Osteoblast (primary cell): Measurements from ENCODE around the gene PCDHGA6. TPM values are rescaled to one million over a fixed set of nuclear protein-coding genes. Genes with fewer than 3 reads are reported as not detected.
"Not testable (repeated sequence)": the region's sequence is repeated elsewhere in the genome, so short reads cannot be mapped to it uniquely, and the experiment has no call there.

Experiments
- DNase-seq: peaks from one replicate; pipeline ENCODE4 v3.0.0; 2011; ENCODE audit warnings: low spot score, mixed read lengths; ENCODE audit not compliant: insufficient read length; ENCODE audit errors: missing footprints
- H2AFZ ChIP-seq: 2 replicates; pipeline ENCODE4 v1.6.0; 2011; ENCODE audit warnings: mild to moderate bottlenecking, low read length
- H3K27ac ChIP-seq: 2 replicates; pipeline ENCODE4 v1.5.1; 2011; ENCODE audit warnings: mild to moderate bottlenecking, low read depth, low read length, moderate library complexity
- H3K27me3 ChIP-seq: 2 replicates; pipeline ENCODE4 v1.6.0; 2012; ENCODE audit warnings: mild to moderate bottlenecking, control low read depth, inconsistent platforms, low read length, moderate library complexity; ENCODE audit not compliant: insufficient read depth
- H3K36me3 ChIP-seq: 2 replicates; pipeline ENCODE4 v1.5.1; 2011; ENCODE audit warnings: mild to moderate bottlenecking, low read length, control low read depth, moderate library complexity; ENCODE audit not compliant: insufficient read depth
- H3K4me1 ChIP-seq: 2 replicates; pipeline ENCODE4 v1.5.1; 2011; ENCODE audit warnings: mild to moderate bottlenecking, low read length, control low read depth, moderate library complexity; ENCODE audit not compliant: insufficient read depth
- H3K4me2 ChIP-seq: 2 replicates; pipeline ENCODE4 v1.6.0; 2011; ENCODE audit warnings: mild to moderate bottlenecking, low read length; ENCODE audit not compliant: insufficient read depth
- H3K4me3 ChIP-seq: fragments of 200-600 bp; sonication (generic); 3 replicates; pipeline ENCODE4 v1.5.1; 2012; ENCODE audit warnings: mild to moderate bottlenecking, low read length, inconsistent platforms; ENCODE audit not compliant: insufficient read depth
- H3K79me2 ChIP-seq: 2 replicates; pipeline ENCODE4 v1.6.0; 2012; ENCODE audit warnings: mild to moderate bottlenecking, low read length, control low read depth, inconsistent platforms; ENCODE audit not compliant: insufficient read depth
- H3K9me3 ChIP-seq: 2 replicates; pipeline ENCODE4 v1.5.1; 2011; ENCODE audit warnings: low read depth, low read length, control low read depth
- H4K20me1 ChIP-seq: 2 replicates; pipeline ENCODE4 v1.6.0; 2012; ENCODE audit warnings: mild to moderate bottlenecking, low read length, control low read depth; ENCODE audit not compliant: insufficient read depth
- CTCF ChIP-seq: IDR thresholded peaks from 2 replicates; pipeline ENCODE4 v1.5.1; 2011; ENCODE audit warnings: mild to moderate bottlenecking, low read depth, low read length, moderate library complexity; ENCODE audit errors: extremely low read depth
- total RNA-seq: library from RNA; depleted of rRNA; stranded (reverse); fragments of >200 nt; gene quantifications from 2 replicates; pipeline ENCODE4 v1.2.3, GENCODE V29; 2012

Gene PCDHGA6
- total RNA-seq, 1 donor: 5.1 TPM

DNA sequence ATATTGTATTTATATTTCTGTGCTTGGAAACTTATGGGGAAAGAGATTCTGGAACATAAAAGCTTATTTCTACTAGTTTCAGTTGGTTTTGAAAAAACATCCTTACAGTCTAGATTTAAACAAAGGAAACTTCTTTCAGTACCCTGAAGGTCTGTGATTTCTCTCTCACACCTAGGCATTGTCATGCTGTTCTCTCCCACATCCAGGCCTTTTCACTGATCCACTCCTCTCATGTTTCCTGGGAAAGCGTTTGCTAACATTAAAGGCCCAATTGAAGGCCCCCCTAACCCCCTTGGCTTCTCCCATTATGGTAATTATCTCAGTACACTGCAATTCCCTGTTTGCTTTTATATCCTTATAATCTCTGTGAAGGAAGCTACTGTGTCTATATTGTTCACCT lies 30.9 kb upstream of the PCDHGA6 start:
- no peaks in the 10 kb centered on the region for H3K79me2 ChIP-seq
- peaks cover 16% of the 10 kb centered on the region for H3K27me3 ChIP-seq
- no peak overlapping the region for H3K4me2 ChIP-seq
- no peak for DNase-seq
- H3K36me3 ChIP-seq: no peaks in the 10 kb centered on the region
- no peak for TF ChIP-seq CTCF
- no peak overlapping the region for H2AFZ ChIP-seq
- H3K9me3 ChIP-seq: peaks cover 2% of the 10 kb centered on the region
- no peaks in the 10 kb centered on the region for H4K20me1 ChIP-seq
- H3K27ac ChIP-seq: no peak overlapping the region
- H3K4me1 ChIP-seq: no peaks in the 10 kb centered on the region
- H3K4me3 ChIP-seq: no peak overlapping the region

DNA sequence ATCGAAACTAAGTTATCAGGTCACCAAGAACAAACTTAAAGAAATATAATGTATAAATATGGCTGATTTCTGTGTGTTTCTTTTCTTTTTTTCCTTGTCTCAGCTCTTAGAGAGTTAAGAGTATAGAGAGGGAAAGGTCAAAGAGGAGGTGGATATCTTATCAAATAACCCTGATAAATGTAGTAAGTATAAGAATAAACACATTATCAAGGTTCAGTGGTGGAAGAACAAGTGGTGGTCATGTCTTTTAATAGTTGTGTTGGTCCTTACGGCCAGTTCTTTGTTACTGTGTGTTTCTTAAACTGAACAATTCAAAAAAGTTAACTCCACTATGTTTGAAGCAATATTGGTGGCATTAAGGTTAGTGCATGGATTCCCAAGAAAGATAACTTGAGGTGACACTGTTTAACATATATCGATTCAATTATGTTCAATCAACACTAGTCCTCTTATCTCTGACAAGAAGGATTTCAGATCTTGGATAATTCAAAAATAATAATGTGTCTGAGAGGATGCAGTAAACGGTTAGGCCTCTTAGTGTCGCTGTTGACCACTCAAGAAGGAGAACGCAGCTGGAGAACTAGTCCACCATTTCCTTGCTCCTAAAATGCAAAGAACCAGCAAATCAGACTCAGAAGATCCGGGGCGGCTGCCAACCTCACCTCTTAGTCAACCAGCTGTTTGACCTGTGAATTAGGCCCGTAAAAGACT lies 30.3 kb upstream of the PCDHGA6 start, which contains the start of gene PCDHGA3:
Gene PCDHGA3, plus strand, starts transcription at position 588 of the 711 bp plus-strand sequence. CDS start 205 bp downstream, outside the sequence.
- Histone ChIP-seq H3K27ac (no peak within 1 kb of the TSS), H3K4me1 (no peaks in the 10 kb centered on the region), H3K4me2 (peak within 1 kb of the TSS; percentile 65), H3K4me3 (peak within 1 kb of the TSS; percentile 70), H4K20me1 (no peaks in the 10 kb centered on the region), H3K27me3 (peaks cover 16% of the 10 kb centered on the region), H3K79me2 (no peaks in the 10 kb centered on the region), H3K9me3 (peaks cover 2% of the 10 kb centered on the region), H3K36me3 (no peaks in the 10 kb centered on the region), H2AFZ (peak within 1 kb of the TSS; percentile 87)
- TF ChIP-seq CTCF: peak; percentile 60
- peak; percentile 92 for DNase-seq

DNA sequence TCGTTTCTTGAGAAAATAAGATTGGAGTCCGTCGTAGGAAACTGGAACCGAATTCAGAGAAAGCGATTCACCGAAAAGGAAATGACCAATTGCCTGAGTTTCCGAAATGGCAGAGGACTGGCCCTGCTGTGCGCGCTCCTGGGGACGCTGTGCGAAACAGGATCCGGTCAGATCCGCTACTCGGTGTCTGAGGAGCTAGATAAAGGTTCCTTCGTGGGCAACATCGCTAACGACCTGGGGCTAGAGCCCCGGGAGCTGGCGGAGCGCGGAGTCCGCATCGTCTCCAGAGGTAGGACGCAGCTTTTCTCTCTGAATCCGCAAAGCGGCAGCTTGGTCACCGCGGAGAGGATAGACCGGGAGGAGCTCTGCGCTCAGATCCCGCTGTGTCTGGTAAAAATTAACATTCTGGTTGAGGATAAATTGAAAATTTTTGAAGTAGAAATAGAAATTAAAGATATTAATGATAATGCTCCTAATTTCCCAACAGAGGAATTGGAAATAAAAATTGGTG lies 29.7 kb upstream of the PCDHGA6 start:
- Histone ChIP-seq H3K4me2 (peak overlapping the region; percentile 65), H3K27me3 (peaks cover 16% of the 10 kb centered on the region), H3K27ac (no peak overlapping the region), H3K79me2 (no peaks in the 10 kb centered on the region), H3K4me3 (peak overlapping the region; percentile 70), H4K20me1 (no peaks in the 10 kb centered on the region), H3K36me3 (no peaks in the 10 kb centered on the region), H3K4me1 (no peaks in the 10 kb centered on the region), H3K9me3 (peaks cover 2% of the 10 kb centered on the region), H2AFZ (peak overlapping the region; percentile 87)
- no peak for DNase-seq
- TF ChIP-seq CTCF: peak; percentile 7

DNA sequence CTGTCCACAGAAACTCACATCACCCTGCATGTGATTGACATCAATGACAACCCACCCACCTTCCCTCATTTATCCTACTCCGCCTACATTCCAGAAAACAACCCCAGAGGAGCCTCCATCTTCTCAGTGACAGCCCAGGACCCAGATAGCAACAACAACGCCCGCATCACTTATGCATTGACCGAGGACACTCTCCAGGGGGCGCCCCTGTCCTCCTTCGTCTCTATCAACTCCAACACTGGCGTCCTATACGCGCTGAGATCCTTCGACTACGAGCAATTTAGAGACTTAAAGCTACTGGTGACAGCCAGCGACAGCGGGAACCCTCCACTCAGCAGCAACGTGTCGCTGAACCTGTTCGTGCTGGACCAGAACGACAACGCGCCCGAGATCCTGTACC lies 28.4 kb upstream of the PCDHGA6 start:
- TF ChIP-seq CTCF: no peak

GRCh38 chr5:141346017-141346416 lies 27.7 kb upstream of the PCDHGA6 start:
- not testable (repeated sequence) for DNase-seq, H3K27ac ChIP-seq, H3K4me3 ChIP-seq, H4K20me1 ChIP-seq, H2AFZ ChIP-seq, H3K9me3 ChIP-seq, H3K36me3 ChIP-seq, H3K4me2 ChIP-seq, H3K79me2 ChIP-seq, H3K4me1 ChIP-seq
- H3K27me3 ChIP-seq: peaks cover 18% of the 10 kb centered on the region

More for the DNA sequence above, 28.4 kb upstream of the PCDHGA6 start:
- H3K27ac ChIP-seq: no peak overlapping the region
- no peaks in the 10 kb centered on the region for H3K4me1 ChIP-seq
- peaks cover under 1% of the 10 kb centered on the region for H3K9me3 ChIP-seq
- H3K4me2 ChIP-seq: no peak overlapping the region
- peaks cover 13% of the 10 kb centered on the region for H3K27me3 ChIP-seq
- H3K36me3 ChIP-seq: no peaks in the 10 kb centered on the region
- H4K20me1 ChIP-seq: no peaks in the 10 kb centered on the region
- H3K4me3 ChIP-seq: no peak overlapping the region
- DNase-seq: no peak
- H2AFZ ChIP-seq: no peak overlapping the region
- H3K79me2 ChIP-seq: no peaks in the 10 kb centered on the region
